ENCODE measurements around the gene PLET1. TPM values are rescaled to one million over a fixed set of nuclear protein-coding genes. Genes with fewer than 3 reads are reported as not detected.

The PLET1 gene
- total and polyA plus RNA-seq, 2 of the 4 experiments (the other 2 are of a cell fraction): not detected

DNA sequence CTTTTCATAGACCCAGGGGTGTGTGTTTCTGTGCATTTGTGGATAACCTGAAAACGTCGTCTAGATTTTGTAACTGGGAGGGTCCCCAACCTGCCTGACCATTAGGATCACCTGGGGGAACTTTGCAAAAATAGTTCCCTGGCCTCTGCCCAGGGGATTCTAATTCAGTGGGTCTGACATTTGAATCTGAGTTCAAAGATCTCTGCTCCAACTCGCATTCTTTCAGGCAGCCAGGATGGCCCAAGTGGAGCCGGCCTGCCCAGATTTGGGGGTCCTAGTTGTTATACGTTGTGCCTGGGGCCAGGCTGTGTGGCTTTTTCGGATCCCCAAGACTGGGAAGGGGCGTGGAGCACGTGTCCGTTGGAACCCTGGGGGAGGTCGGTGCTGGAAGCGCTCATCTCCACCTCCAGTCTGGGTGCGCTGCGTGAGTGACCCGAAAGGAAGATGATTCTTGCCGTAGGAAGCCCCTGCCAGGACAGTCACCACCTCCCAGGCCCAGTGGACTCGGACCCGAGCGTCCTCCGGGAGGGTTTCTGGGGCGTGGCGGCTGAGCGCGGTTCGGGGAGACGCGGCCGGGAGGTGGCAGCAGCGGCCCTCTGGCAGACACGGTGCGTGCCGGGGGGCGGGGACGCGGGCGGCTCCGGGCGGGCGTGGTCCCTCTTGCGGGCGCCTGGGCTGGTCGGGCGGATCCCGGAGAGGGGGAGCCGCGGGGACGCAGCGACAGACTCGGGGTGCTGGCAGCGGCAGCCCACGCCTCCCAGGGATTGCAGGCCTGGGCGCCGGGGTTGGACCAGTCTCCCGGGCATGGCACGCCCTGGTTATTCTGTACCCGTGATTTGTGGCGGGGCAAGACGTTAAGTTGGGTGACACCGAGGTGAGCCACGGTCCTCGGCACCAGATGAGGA, 29.2 kb upstream of the PLET1 start (continued):
- TF ChIP-seq, protein P1, sequence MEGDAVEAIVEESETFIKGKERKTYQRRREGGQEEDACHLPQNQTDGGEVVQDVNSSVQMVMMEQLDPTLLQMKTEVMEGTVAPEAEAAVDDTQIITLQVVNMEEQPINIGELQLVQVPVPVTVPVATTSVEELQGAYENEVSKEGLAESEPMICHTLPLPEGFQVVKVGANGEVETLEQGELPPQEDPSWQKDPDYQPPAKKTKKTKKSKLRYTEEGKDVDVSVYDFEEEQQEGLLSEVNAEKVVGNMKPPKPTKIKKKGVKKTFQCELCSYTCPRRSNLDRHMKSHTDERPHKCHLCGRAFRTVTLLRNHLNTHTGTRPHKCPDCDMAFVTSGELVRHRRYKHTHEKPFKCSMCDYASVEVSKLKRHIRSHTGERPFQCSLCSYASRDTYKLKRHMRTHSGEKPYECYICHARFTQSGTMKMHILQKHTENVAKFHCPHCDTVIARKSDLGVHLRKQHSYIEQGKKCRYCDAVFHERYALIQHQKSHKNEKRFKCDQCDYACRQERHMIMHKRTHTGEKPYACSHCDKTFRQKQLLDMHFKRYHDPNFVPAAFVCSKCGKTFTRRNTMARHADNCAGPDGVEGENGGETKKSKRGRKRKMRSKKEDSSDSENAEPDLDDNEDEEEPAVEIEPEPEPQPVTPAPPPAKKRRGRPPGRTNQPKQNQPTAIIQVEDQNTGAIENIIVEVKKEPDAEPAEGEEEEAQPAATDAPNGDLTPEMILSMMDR (conservative IDR thresholded peaks at IDR 0.05; ENCODE audit: low read depth, low read length): peak; percentile 89

DNA sequence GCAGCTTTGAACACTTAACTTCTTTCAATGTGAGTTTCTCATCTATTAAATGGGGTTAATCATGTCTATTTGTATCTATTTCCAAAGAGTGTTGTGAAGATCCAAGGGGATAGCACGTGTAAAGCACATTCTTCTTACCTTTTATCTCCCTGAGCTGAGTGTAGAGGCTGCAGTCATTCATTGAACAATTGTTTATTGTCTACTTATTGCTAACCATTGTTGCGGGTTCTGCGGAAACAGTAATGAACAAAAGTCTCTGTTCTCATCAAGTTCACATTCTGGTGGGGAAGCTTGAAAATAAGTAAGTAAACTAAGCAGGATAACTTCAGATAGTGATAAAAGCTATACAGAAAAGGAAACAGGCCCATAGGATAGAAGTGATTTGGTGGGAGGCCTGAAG, 27.4 kb upstream of the PLET1 start:
- no peak overlapping the region for H3K23ac ChIP-seq (ENCODE audit: low read depth, low read length)
- H4K91ac ChIP-seq (ENCODE audit: insufficient read depth, low read depth, low read length): no peak overlapping the region
- H2BK5ac ChIP-seq (ENCODE audit: low read depth, low read length, poor library complexity, severe bottlenecking): no peak overlapping the region
- no TSS peak for BruUV-seq (replicated peaks)
- no peak overlapping the region for H2BK20ac ChIP-seq (ENCODE audit: low read depth, low read length)
- no peak overlapping the region for H2AK5ac ChIP-seq (ENCODE audit: low read depth, low read length)
- no peaks in the 10 kb centered on the region for H3K9me3 ChIP-seq (ENCODE audit: control insufficient read depth, insufficient read depth, low read length)
- H3K4me3 ChIP-seq (ENCODE audit: insufficient read depth, low read depth, low read length): no peak overlapping the region
- no peaks in the 10 kb centered on the region for H3K36me3 ChIP-seq (ENCODE audit: control insufficient read depth, insufficient read depth, low read length)
- H2BK15ac ChIP-seq (ENCODE audit: low read depth, low read length): no peak overlapping the region
- no peak overlapping the region for H3K27ac ChIP-seq (ENCODE audit: insufficient read depth, low read length)
- ATAC-seq (ENCODE audit: low read depth): no peak
- no peak overlapping the region for H2AFZ ChIP-seq (replicated peaks; ENCODE audit: low read length, poor library complexity)
- no peak overlapping the region for H2BK120ac ChIP-seq (ENCODE audit: low read depth, low read length)
- H3K4ac ChIP-seq (ENCODE audit: low read depth, low read length): no peak overlapping the region
- peaks cover 2 to 4% of the 10 kb centered on the region in 2 experiments; a peak in 2 of 4 replicates for H3K79me1 ChIP-seq (ENCODE audit: low read depth in 1 of 2, low read length in 2 of 2)
- in situ Hi-C loops (cut with MboI; ENCODE audit: low sequenced_read_pairs) (loop anchor here (5.0 to 10.0 kb wide), 2 partner anchors 269 to 997 kb away; no protein-coding TSS in a partner anchor), intact Hi-C loops (cut with micrococcal nuclease) (no loop called here), dilution Hi-C loops (cut with HindIII; ENCODE audit: low sequenced_read_pairs, unreplicated experiment) (no loop called here)
- no peaks in the 10 kb centered on the region for H3K27me3 ChIP-seq (ENCODE audit: control insufficient read depth, insufficient read depth, low read length)
- peaks cover 7% of the 10 kb centered on the region for H3K4me1 ChIP-seq (ENCODE audit: control insufficient read depth, insufficient read depth, low read length)
- H4K8ac ChIP-seq (ENCODE audit: low read depth in 2 of 2, low read length in 2 of 2): no peak overlapping the region
- no CpG with 5 or more reads among the region's 3 CpGs for WGBS, 2 experiments (ENCODE audit: extremely low coverage in 2 of 2, insufficient read length in 1 of 2)
- H2AK9ac ChIP-seq (replicated peaks; ENCODE audit: low read depth, low read length, poor library complexity): no peak overlapping the region
- H3K4me2 ChIP-seq (ENCODE audit: low read depth, low read length): no peak overlapping the region
- H3K18ac ChIP-seq (ENCODE audit: low read depth, low read length): no peak overlapping the region
- H3K9ac ChIP-seq (ENCODE audit: low read depth, low read length): no peak overlapping the region
- TF ChIP-seq CHD1 (IDR thresholded peaks at IDR 0.05; ENCODE audit: low read depth, low read length) (no peak), NFE2L2 (IDR thresholded peaks at IDR 0.05; ENCODE audit: low read depth, low read length) (no peak), RAD21 (IDR thresholded peaks at IDR 0.05; ENCODE audit: low read length) (no peak), MXI1 (IDR thresholded peaks at IDR 0.05; ENCODE audit: borderline replicate concordance, low read depth, low read length) (no peak), BHLHE40 (IDR thresholded peaks at IDR 0.05; ENCODE audit: low read depth, low read length) (no peak), RCOR1 (IDR thresholded peaks at IDR 0.05; ENCODE audit: insufficient replicate concordance, low read length) (no peak), SMC3 (IDR thresholded peaks at IDR 0.05; ENCODE audit: low read depth, low read length) (no peak), CEBPB (IDR thresholded peaks at IDR 0.05; ENCODE audit: low read depth, low read length) (no peak), MAFK (IDR thresholded peaks at IDR 0.05; ENCODE audit: low read depth, low read length) (no peak), RFX5 (IDR thresholded peaks at IDR 0.05; ENCODE audit: low read depth, low read length) (no peak)
- no peak overlapping the region for H3K14ac ChIP-seq (replicated peaks; ENCODE audit: low read depth, low read length)
- ChIA-PET CTCF (interaction anchor here (0.6 to 1.8 kb wide), 5 partner anchors 46 to 1002 kb away, joined by 3 to 8 read pairs (median 3); no protein-coding TSS in a partner anchor), POLR2A (ENCODE audit: unreplicated experiment) (interaction anchor here (0.7 kb wide), 1 partner anchor 405 kb away, joined by 3 read pairs; no protein-coding TSS in a partner anchor)
- H3K56ac ChIP-seq (ENCODE audit: extremely low read depth, insufficient read depth, low read length): no peak overlapping the region
- H4K20me1 ChIP-seq (ENCODE audit: insufficient read depth, low read length): no peaks in the 10 kb centered on the region
- no peak for DNase-seq
- H3K9me1 ChIP-seq (ENCODE audit: insufficient read depth, low read length): peaks cover 3% of the 10 kb centered on the region; the same call in 1 of the 2 replicates
- H4K5ac ChIP-seq (ENCODE audit: low read depth, low read length): no peak overlapping the region
